ENCODE measurements around the gene SYT6.

SYT6 gene

DNA sequence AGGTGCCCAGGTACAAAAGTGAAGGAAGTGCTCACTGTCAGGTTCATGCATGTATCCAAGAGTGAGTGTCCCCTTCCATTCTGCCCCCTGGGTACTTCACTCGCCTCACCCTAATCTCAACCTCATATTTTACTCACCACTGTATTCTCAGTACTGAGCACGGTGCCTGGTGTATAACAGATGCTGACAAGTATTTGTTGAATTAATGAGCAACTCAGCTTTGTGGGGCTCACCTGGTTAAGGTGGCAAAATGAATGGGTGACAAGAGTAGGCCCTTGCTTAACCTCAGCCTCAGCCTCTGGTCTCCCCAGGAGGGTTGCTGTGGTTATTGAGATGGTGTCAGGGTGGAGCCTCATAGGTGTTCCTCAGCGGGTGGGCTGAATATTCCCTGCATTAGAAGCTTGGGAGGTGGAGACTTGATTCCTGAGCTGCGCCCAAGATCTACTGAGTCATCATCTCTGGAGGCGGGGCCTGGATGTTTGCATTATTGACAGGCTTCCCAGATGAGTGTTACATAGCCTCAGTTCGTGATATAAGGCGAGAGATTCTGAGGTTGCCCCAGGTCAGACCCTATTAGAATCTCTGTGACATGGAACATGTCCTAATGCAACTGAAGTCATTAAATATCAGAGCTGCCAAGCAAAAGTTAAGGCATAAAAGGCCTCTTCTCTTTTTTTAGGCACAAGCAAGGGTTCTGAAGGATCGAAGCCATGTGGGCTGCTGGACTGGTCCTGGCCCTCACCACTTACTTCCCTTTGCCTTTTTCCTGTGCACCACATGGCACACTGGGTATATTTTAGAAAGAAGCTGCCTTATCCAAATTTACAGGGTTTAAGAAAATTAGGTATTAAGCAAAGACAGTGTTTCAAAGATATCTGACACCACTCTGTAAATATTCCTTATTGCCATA lies 39.2 kb downstream of the SYT6 start:
- Histone ChIP-seq H2BK5ac (ENCODE audit: low read length) (peak overlapping the region; percentile 5), H3K56ac (ENCODE audit: low read length) (peak overlapping the region; percentile 34), H3K79me1 (ENCODE audit: low read length) (no peaks in the 10 kb centered on the region), H4K5ac (ENCODE audit: low read length) (no peak overlapping the region), H3K4ac (ENCODE audit: low read depth, low read length) (no peak overlapping the region), H4K8ac (ENCODE audit: low read depth, low read length) (no peak overlapping the region), H3K4me2 (ENCODE audit: low read length) (no peak overlapping the region), H2BK120ac (ENCODE audit: low read depth, low read length) (no peak overlapping the region), H3K4me3 (ENCODE audit: low read length) (no peak overlapping the region), H2BK15ac (replicated peaks; ENCODE audit: low read depth) (no peak overlapping the region), H3K36me3 (ENCODE audit: control insufficient read depth, insufficient read depth, low read length) (no peaks in the 10 kb centered on the region), H3K4me1 (ENCODE audit: control insufficient read depth, low read depth, low read length) (peaks cover 34% of the 10 kb centered on the region), H3K9ac (ENCODE audit: low read length) (no peak overlapping the region), H3K27me3 (ENCODE audit: insufficient read depth, low read length, poor library complexity) (no peaks in the 10 kb centered on the region), H2AK5ac (ENCODE audit: low read length) (peak overlapping the region; percentile 33), H3K18ac (ENCODE audit: low read length) (peak overlapping the region; percentile 29), H3K79me2 (ENCODE audit: control insufficient read depth, insufficient read depth, low read length) (no peaks in the 10 kb centered on the region), H3K27ac (ENCODE audit: low read depth, low read length) (peak overlapping the region; percentile 44), H3K23ac (ENCODE audit: low read length) (no peak overlapping the region)
- WGBS (ENCODE audit: extremely low coverage, insufficient coverage, low lambda C conversion rate), result no CpG with 5 or more reads among the region's 8 CpGs
- no peak for DNase-seq

DNA sequence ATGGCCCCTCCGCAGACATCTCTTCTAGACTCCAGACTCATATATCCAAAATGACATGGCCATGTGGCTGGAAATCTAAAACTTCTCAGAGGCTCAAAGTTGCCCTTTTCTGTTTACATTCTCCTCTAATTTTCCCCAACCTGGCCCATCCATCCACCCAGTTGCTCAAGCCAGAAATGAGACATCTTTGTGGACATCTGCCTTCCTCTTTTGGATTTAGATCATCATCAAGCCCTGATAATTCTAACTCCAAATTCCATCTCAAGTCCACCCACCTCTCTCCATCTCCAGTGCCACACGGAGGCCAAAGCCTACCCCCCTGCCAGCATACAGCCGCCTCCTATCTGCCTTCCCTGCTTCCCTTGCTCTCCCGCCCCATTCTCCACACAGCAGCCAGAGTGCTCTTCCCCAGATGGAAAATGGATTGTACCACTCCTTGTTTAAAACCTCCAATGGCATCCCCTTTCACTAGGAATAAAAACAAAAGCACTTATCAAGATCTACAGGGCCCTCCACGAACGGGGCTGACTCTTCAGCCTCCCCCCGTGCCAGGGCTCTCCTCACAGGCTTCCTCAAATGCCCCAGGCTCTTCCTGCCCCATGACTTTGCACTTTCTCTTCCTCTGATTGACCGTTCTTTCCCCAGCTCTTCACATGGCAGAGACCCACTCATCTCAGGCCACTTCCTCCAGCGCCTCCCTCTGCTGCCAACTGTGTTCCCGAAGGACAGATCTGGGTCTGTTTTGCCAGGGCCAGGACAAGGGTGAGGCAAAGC lies 40.1 kb downstream of the SYT6 start:
- peak overlapping the region; percentile 48 for H3K27ac ChIP-seq (ENCODE audit: low read depth, low read length)
- WGBS (ENCODE audit: extremely low coverage, insufficient coverage, low lambda C conversion rate), result no CpG with 5 or more reads among the region's 10 CpGs
- no peak overlapping the region for H3K4me3 ChIP-seq (ENCODE audit: low read length)
- H3K23ac ChIP-seq (ENCODE audit: low read length), result no peak overlapping the region
- H3K4me1 ChIP-seq (ENCODE audit: control insufficient read depth, low read depth, low read length), result peaks cover 28% of the 10 kb centered on the region
- no peak overlapping the region for H4K5ac ChIP-seq (ENCODE audit: low read length)
- peak overlapping the region; percentile 51 for H3K56ac ChIP-seq (ENCODE audit: low read length)
- no peak overlapping the region for H4K8ac ChIP-seq (ENCODE audit: low read depth, low read length)
- no peaks in the 10 kb centered on the region for H3K79me1 ChIP-seq (ENCODE audit: low read length)
- peak overlapping the region; percentile 33 for H2AK5ac ChIP-seq (ENCODE audit: low read length)
- peak overlapping the region; percentile 25 for H3K4ac ChIP-seq (ENCODE audit: low read depth, low read length)
- H2BK120ac ChIP-seq (ENCODE audit: low read depth, low read length), result no peak overlapping the region
- no peak overlapping the region for H3K9ac ChIP-seq (ENCODE audit: low read length)
- H3K79me2 ChIP-seq (ENCODE audit: control insufficient read depth, insufficient read depth, low read length), result no peaks in the 10 kb centered on the region
- H3K27me3 ChIP-seq (ENCODE audit: insufficient read depth, low read length, poor library complexity), result no peaks in the 10 kb centered on the region
- peak overlapping the region; percentile 23 for H2BK5ac ChIP-seq (ENCODE audit: low read length)
- no peak overlapping the region for H2BK15ac ChIP-seq (replicated peaks; ENCODE audit: low read depth)
- DNase-seq, result peak; percentile 72
- no peak overlapping the region for H3K4me2 ChIP-seq (ENCODE audit: low read length)
- H3K18ac ChIP-seq (ENCODE audit: low read length), result peak overlapping the region; percentile 29
- no peaks in the 10 kb centered on the region for H3K36me3 ChIP-seq (ENCODE audit: control insufficient read depth, insufficient read depth, low read length)

DNA sequence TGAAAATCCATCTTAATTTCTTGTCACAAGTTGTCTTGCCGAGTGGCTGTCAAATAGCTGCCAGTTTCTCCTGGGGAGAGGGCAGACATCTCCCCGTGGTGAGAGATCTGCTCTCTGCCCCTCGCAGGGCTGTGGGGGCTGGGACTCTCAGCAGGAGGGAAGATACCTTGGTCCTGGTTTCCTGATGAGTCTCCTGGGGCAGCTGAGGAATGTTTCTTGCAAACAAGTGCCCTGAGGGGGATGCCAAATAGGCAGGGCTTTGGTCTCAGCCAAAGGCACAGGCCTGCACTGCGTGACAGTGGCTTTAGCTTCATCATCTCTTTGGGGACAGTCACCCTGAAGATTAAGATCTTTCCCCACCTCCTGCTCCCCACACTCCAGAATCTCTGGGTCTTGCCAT lies 40.9 kb downstream of the SYT6 start:
- WGBS (ENCODE audit: extremely low coverage, insufficient coverage, low lambda C conversion rate), result no CpG with 5 or more reads among the region's 4 CpGs
- no peak overlapping the region for H4K8ac ChIP-seq (ENCODE audit: low read depth, low read length)
- no peak overlapping the region for H3K23ac ChIP-seq (ENCODE audit: low read length)
- H4K5ac ChIP-seq (ENCODE audit: low read length), result no peak overlapping the region
- H3K9ac ChIP-seq (ENCODE audit: low read length), result no peak overlapping the region
- H3K27ac ChIP-seq (ENCODE audit: low read depth, low read length), result peak overlapping the region; percentile 58
- H3K79me1 ChIP-seq (ENCODE audit: low read length), result no peaks in the 10 kb centered on the region
- peak overlapping the region; percentile 31 for H3K56ac ChIP-seq (ENCODE audit: low read length)
- H2BK120ac ChIP-seq (ENCODE audit: low read depth, low read length), result no peak overlapping the region
- no peak overlapping the region for H2AK5ac ChIP-seq (ENCODE audit: low read length)
- H3K4ac ChIP-seq (ENCODE audit: low read depth, low read length), result peak overlapping the region; percentile 25
- H3K4me3 ChIP-seq (ENCODE audit: low read length), result no peak overlapping the region
- peaks cover 22% of the 10 kb centered on the region for H3K4me1 ChIP-seq (ENCODE audit: control insufficient read depth, low read depth, low read length)
- H3K36me3 ChIP-seq (ENCODE audit: control insufficient read depth, insufficient read depth, low read length), result no peaks in the 10 kb centered on the region
- DNase-seq, result peak; percentile 88
- peak overlapping the region; percentile 29 for H3K18ac ChIP-seq (ENCODE audit: low read length)
- H3K27me3 ChIP-seq (ENCODE audit: insufficient read depth, low read length, poor library complexity), result no peaks in the 10 kb centered on the region
- no peak overlapping the region for H3K4me2 ChIP-seq (ENCODE audit: low read length)
- no peaks in the 10 kb centered on the region for H3K79me2 ChIP-seq (ENCODE audit: control insufficient read depth, insufficient read depth, low read length)
- no peak overlapping the region for H2BK15ac ChIP-seq (replicated peaks; ENCODE audit: low read depth)
- peak overlapping the region; percentile 2 for H2BK5ac ChIP-seq (ENCODE audit: low read length)

DNA sequence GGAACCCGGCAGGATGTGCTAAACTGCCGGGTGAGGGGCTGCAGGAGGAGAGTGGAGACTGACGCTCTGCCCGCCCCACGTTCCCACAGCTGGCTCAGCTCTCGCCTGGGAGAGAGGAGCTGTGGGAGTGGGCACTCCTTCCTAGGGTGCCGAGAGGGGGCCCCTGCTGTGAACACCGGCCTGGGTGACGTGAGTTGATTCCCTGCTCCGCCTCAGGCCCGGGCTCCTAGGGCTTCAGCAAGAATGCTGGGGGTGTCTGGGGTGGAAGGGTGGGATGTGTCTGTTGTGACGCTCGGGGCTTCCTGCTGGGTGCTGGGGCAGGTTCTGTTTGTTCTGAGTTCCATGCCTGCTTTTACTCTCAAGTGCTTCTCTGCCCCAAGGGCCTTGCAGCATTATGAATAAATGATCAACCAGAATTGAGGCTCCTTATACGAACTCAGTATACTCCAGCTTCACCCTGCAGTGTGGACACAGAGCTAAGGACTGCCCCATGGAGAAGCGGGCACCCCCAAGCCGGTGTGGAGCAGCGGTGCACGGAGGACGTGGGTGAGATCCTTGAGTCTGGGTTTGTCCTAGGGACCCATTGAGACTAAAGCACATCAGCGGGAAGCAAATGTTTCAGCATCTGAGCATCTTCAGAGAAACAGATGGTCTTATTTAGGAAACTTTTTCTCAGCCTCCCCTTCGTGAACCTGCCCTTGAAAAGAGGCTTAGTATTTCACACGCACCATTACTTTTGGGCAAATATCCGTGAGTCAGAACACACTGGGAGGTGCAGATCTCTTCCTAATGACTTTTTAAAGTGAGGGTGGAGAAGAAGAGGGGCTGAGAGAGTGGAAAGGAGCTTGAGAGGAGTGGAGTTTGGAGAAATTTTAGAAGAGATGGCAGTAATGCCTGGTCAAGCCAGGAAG lies 41.7 kb downstream of the SYT6 start:
- Histone ChIP-seq H3K27me3 (ENCODE audit: insufficient read depth, low read length, poor library complexity) (no peaks in the 10 kb centered on the region), H3K4me3 (ENCODE audit: low read length) (no peak overlapping the region), H2BK5ac (ENCODE audit: low read length) (no peak overlapping the region), H3K4ac (ENCODE audit: low read depth, low read length) (no peak overlapping the region), H3K56ac (ENCODE audit: low read length) (peak overlapping the region; percentile 61), H3K36me3 (ENCODE audit: control insufficient read depth, insufficient read depth, low read length) (no peaks in the 10 kb centered on the region), H3K9ac (ENCODE audit: low read length) (no peak overlapping the region), H3K18ac (ENCODE audit: low read length) (peak overlapping the region; percentile 15), H2AK5ac (ENCODE audit: low read length) (no peak overlapping the region), H2BK120ac (ENCODE audit: low read depth, low read length) (no peak overlapping the region), H4K8ac (ENCODE audit: low read depth, low read length) (no peak overlapping the region), H2BK15ac (replicated peaks; ENCODE audit: low read depth) (no peak overlapping the region), H3K23ac (ENCODE audit: low read length) (peak overlapping the region; percentile 25), H3K27ac (ENCODE audit: low read depth, low read length) (peak overlapping the region; percentile 58), H3K79me2 (ENCODE audit: control insufficient read depth, insufficient read depth, low read length) (no peaks in the 10 kb centered on the region), H3K79me1 (ENCODE audit: low read length) (no peaks in the 10 kb centered on the region), H3K4me1 (ENCODE audit: control insufficient read depth, low read depth, low read length) (peaks cover 22% of the 10 kb centered on the region), H4K5ac (ENCODE audit: low read length) (no peak overlapping the region), H3K4me2 (ENCODE audit: low read length) (no peak overlapping the region)
- no CpG with 5 or more reads among the region's 23 CpGs for WGBS (ENCODE audit: extremely low coverage, insufficient coverage, low lambda C conversion rate)
- DNase-seq, result no peak

DNA sequence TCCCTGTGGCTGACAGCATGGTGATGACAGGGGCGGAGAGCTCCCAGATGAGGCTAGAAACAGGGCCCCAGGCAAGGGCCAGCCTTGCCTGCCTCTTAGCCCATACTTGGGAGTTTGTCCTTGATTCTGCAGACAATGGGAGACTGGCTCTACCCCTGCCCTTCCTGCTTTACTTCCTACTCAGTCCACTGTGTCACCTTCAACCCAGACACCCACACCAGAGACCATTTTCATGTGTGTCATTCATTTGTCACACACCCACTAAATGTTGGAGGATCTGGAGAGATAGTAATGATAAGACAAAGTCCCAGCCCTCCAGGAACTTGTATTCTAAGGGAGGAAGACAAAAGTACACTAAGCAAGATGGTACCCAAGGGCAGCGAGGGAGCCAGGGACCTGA lies 43.7 kb downstream of the SYT6 start:
- peaks cover 22% of the 10 kb centered on the region for H3K4me1 ChIP-seq (ENCODE audit: control insufficient read depth, low read depth, low read length)
- H3K18ac ChIP-seq (ENCODE audit: low read length), result no peak overlapping the region
- no peak overlapping the region for H3K23ac ChIP-seq (ENCODE audit: low read length)
- H3K9ac ChIP-seq (ENCODE audit: low read length), result no peak overlapping the region
- H3K27ac ChIP-seq (ENCODE audit: low read depth, low read length), result no peak overlapping the region
- no peak overlapping the region for H4K5ac ChIP-seq (ENCODE audit: low read length)
- no peaks in the 10 kb centered on the region for H3K27me3 ChIP-seq (ENCODE audit: insufficient read depth, low read length, poor library complexity)
- H2BK120ac ChIP-seq (ENCODE audit: low read depth, low read length), result no peak overlapping the region
- no peak overlapping the region for H2AK5ac ChIP-seq (ENCODE audit: low read length)
- H2BK15ac ChIP-seq (replicated peaks; ENCODE audit: low read depth), result no peak overlapping the region
- DNase-seq, result no peak
- H3K4ac ChIP-seq (ENCODE audit: low read depth, low read length), result no peak overlapping the region
- H3K79me1 ChIP-seq (ENCODE audit: low read length), result no peaks in the 10 kb centered on the region
- H2BK5ac ChIP-seq (ENCODE audit: low read length), result no peak overlapping the region
- H3K56ac ChIP-seq (ENCODE audit: low read length), result no peak overlapping the region
- H4K8ac ChIP-seq (ENCODE audit: low read depth, low read length), result no peak overlapping the region
- whole genome bisulfite sequencing (ENCODE audit: extremely low coverage, insufficient coverage, low lambda C conversion rate), result no CpG with 5 or more reads among the region's 2 CpGs
- no peak overlapping the region for H3K4me3 ChIP-seq (ENCODE audit: low read length)
- no peak overlapping the region for H3K4me2 ChIP-seq (ENCODE audit: low read length)
- H3K36me3 ChIP-seq (ENCODE audit: control insufficient read depth, insufficient read depth, low read length), result no peaks in the 10 kb centered on the region
- H3K79me2 ChIP-seq (ENCODE audit: control insufficient read depth, insufficient read depth, low read length), result no peaks in the 10 kb centered on the region

All from mesendoderm (in vitro differentiated cells).